ENCODE results near the gene STRN3. TPM values are rescaled to one million over a fixed set of nuclear protein-coding genes. Genes with fewer than 3 reads are reported as not detected.

STRN3 gene
- polyA plus RNA-seq, 1 donor: 36.6 TPM

- Histone ChIP-seq H3K4me1 (ENCODE audit: control insufficient read depth, insufficient read depth, low read length) (no peaks in the 10 kb centered on the region), H3K36me3 (ENCODE audit: control insufficient read depth, insufficient read depth, low read length) (peaks cover 25% of the 10 kb centered on the region), H3K27me3 (ENCODE audit: control insufficient read depth, insufficient read depth, low read length) (no peaks in the 10 kb centered on the region), H3K4me3 (ENCODE audit: low read length) (no peak overlapping the region), H3K9me3 (ENCODE audit: control insufficient read depth, low read depth, low read length) (no peaks in the 10 kb centered on the region), H3K27ac (ENCODE audit: low read length) (no peak overlapping the region)
- WGBS (ENCODE audit: insufficient coverage, low lambda C conversion rate): 100% methylated on average over 1 of the region's 2 CpGs
- no peak for DNase-seq
Measured at GRCh38 chr14:30893819-30894218, 132.4 kb downstream of the STRN3 start.

- no peaks in the 10 kb centered on the region for H3K9me3 ChIP-seq (ENCODE audit: control insufficient read depth, low read depth, low read length)
- H3K4me1 ChIP-seq (ENCODE audit: control insufficient read depth, insufficient read depth, low read length): no peaks in the 10 kb centered on the region
- no peak for DNase-seq
- no peak overlapping the region for H3K4me3 ChIP-seq (ENCODE audit: low read length)
- 67% methylated on average over 3 of the region's 4 CpGs for WGBS (ENCODE audit: insufficient coverage, low lambda C conversion rate)
- no peak overlapping the region for H3K27ac ChIP-seq (ENCODE audit: low read length)
- no peaks in the 10 kb centered on the region for H3K27me3 ChIP-seq (ENCODE audit: control insufficient read depth, insufficient read depth, low read length)
- peaks cover 3% of the 10 kb centered on the region for H3K36me3 ChIP-seq (ENCODE audit: control insufficient read depth, insufficient read depth, low read length)
Measured at GRCh38 chr14:30889244-30889594, 137.0 kb downstream of the STRN3 start.

GRCh38 chr14:30888480-30889243, 137.5 kb downstream of the STRN3 start:
- no CpG with 5 or more reads among the region's 5 CpGs for WGBS (ENCODE audit: insufficient coverage, low lambda C conversion rate)
- Histone ChIP-seq H3K27ac (ENCODE audit: low read length) (no peak overlapping the region), H3K4me3 (ENCODE audit: low read length) (no peak overlapping the region), H3K9me3 (ENCODE audit: control insufficient read depth, low read depth, low read length) (no peaks in the 10 kb centered on the region), H3K36me3 (ENCODE audit: control insufficient read depth, insufficient read depth, low read length) (peaks cover 3% of the 10 kb centered on the region), H3K4me1 (ENCODE audit: control insufficient read depth, insufficient read depth, low read length) (no peaks in the 10 kb centered on the region), H3K27me3 (ENCODE audit: control insufficient read depth, insufficient read depth, low read length) (no peaks in the 10 kb centered on the region)
- no peak for DNase-seq

- Histone ChIP-seq H3K4me3 (ENCODE audit: low read length) (no peak overlapping the region), H3K36me3 (ENCODE audit: control insufficient read depth, insufficient read depth, low read length) (no peaks in the 10 kb centered on the region), H3K9me3 (ENCODE audit: control insufficient read depth, low read depth, low read length) (no peaks in the 10 kb centered on the region), H3K4me1 (ENCODE audit: control insufficient read depth, insufficient read depth, low read length) (no peaks in the 10 kb centered on the region), H3K27ac (ENCODE audit: low read length) (no peak overlapping the region), H3K27me3 (ENCODE audit: control insufficient read depth, insufficient read depth, low read length) (no peaks in the 10 kb centered on the region)
- no peak for DNase-seq
- WGBS (ENCODE audit: insufficient coverage, low lambda C conversion rate): 80% methylated on average over 1 of the region's 7 CpGs
Measured at GRCh38 chr14:30885840-30886740, 140.1 kb downstream of the STRN3 start.

GRCh38 chr14:30884901-30885300, 141.3 kb downstream of the STRN3 start:
- no peaks in the 10 kb centered on the region for H3K27me3 ChIP-seq (ENCODE audit: control insufficient read depth, insufficient read depth, low read length)
- no peaks in the 10 kb centered on the region for H3K36me3 ChIP-seq (ENCODE audit: control insufficient read depth, insufficient read depth, low read length)
- H3K9me3 ChIP-seq (ENCODE audit: control insufficient read depth, low read depth, low read length): no peaks in the 10 kb centered on the region
- H3K27ac ChIP-seq (ENCODE audit: low read length): no peak overlapping the region
- no peaks in the 10 kb centered on the region for H3K4me1 ChIP-seq (ENCODE audit: control insufficient read depth, insufficient read depth, low read length)
- DNase-seq: no peak
- H3K4me3 ChIP-seq (ENCODE audit: low read length): no peak overlapping the region
- WGBS (ENCODE audit: insufficient coverage, low lambda C conversion rate): no CpG with 5 or more reads among the region's 3 CpGs

- Histone ChIP-seq H3K4me1 (ENCODE audit: control insufficient read depth, insufficient read depth, low read length) (no peaks in the 10 kb centered on the region), H3K27me3 (ENCODE audit: control insufficient read depth, insufficient read depth, low read length) (no peaks in the 10 kb centered on the region), H3K27ac (ENCODE audit: low read length) (no peak overlapping the region), H3K9me3 (ENCODE audit: control insufficient read depth, low read depth, low read length) (no peaks in the 10 kb centered on the region), H3K4me3 (ENCODE audit: low read length) (no peak overlapping the region), H3K36me3 (ENCODE audit: control insufficient read depth, insufficient read depth, low read length) (no peaks in the 10 kb centered on the region)
- no peak for DNase-seq
- 57% methylated on average over 1 of the region's 6 CpGs for WGBS (ENCODE audit: insufficient coverage, low lambda C conversion rate)
Measured at GRCh38 chr14:30883508-30884294, 142.5 kb downstream of the STRN3 start.

- no peak overlapping the region for H3K27ac ChIP-seq (ENCODE audit: low read length)
- H3K36me3 ChIP-seq (ENCODE audit: control insufficient read depth, insufficient read depth, low read length): no peaks in the 10 kb centered on the region
- WGBS (ENCODE audit: insufficient coverage, low lambda C conversion rate): 100% methylated on average over 1 of the region's 1 CpG
- no peak overlapping the region for H3K4me3 ChIP-seq (ENCODE audit: low read length)
- no peaks in the 10 kb centered on the region for H3K9me3 ChIP-seq (ENCODE audit: control insufficient read depth, low read depth, low read length)
- peaks cover 3% of the 10 kb centered on the region for H3K27me3 ChIP-seq (ENCODE audit: control insufficient read depth, insufficient read depth, low read length)
- DNase-seq: no peak
- H3K4me1 ChIP-seq (ENCODE audit: control insufficient read depth, insufficient read depth, low read length): no peaks in the 10 kb centered on the region
Measured at GRCh38 chr14:30882431-30882830, 143.7 kb downstream of the STRN3 start.

GRCh38 chr14:30876692-30877091, 149.5 kb downstream of the STRN3 start:
- Histone ChIP-seq H3K27me3 (ENCODE audit: control insufficient read depth, insufficient read depth, low read length) (peaks cover 52% of the 10 kb centered on the region), H3K9me3 (ENCODE audit: control insufficient read depth, low read depth, low read length) (peaks cover 9% of the 10 kb centered on the region), H3K36me3 (ENCODE audit: control insufficient read depth, insufficient read depth, low read length) (no peaks in the 10 kb centered on the region), H3K4me1 (ENCODE audit: control insufficient read depth, insufficient read depth, low read length) (peaks cover 9% of the 10 kb centered on the region), H3K4me3 (ENCODE audit: low read length) (no peak overlapping the region), H3K27ac (ENCODE audit: low read length) (no peak overlapping the region)
- no peak for DNase-seq
- no CpG with 5 or more reads among the region's 4 CpGs for WGBS (ENCODE audit: insufficient coverage, low lambda C conversion rate)

- DNase-seq: peak in 1 of 2 donors; percentile 6
- H3K36me3 ChIP-seq (ENCODE audit: control insufficient read depth, insufficient read depth, low read length): no peaks in the 10 kb centered on the region
- H3K4me3 ChIP-seq (ENCODE audit: low read length): no peak overlapping the region
- H3K9me3 ChIP-seq (ENCODE audit: control insufficient read depth, low read depth, low read length): peaks cover 9% of the 10 kb centered on the region
- H3K27me3 ChIP-seq (ENCODE audit: control insufficient read depth, insufficient read depth, low read length): peaks cover 54% of the 10 kb centered on the region
- no CpG with 5 or more reads among the region's 9 CpGs for WGBS (ENCODE audit: insufficient coverage, low lambda C conversion rate)
- H3K4me1 ChIP-seq (ENCODE audit: control insufficient read depth, insufficient read depth, low read length): peaks cover 9% of the 10 kb centered on the region
- no peak overlapping the region for H3K27ac ChIP-seq (ENCODE audit: low read length)
Measured at GRCh38 chr14:30875788-30876053, 150.5 kb downstream of the STRN3 start.

- peaks cover 54% of the 10 kb centered on the region for H3K27me3 ChIP-seq (ENCODE audit: control insufficient read depth, insufficient read depth, low read length)
- H3K36me3 ChIP-seq (ENCODE audit: control insufficient read depth, insufficient read depth, low read length): no peaks in the 10 kb centered on the region
- H3K9me3 ChIP-seq (ENCODE audit: control insufficient read depth, low read depth, low read length): peaks cover 9% of the 10 kb centered on the region
- H3K4me1 ChIP-seq (ENCODE audit: control insufficient read depth, insufficient read depth, low read length): peaks cover 9% of the 10 kb centered on the region
- no peak overlapping the region for H3K27ac ChIP-seq (ENCODE audit: low read length)
- WGBS (ENCODE audit: insufficient coverage, low lambda C conversion rate): no CpG with 5 or more reads among the region's 48 CpGs
- H3K4me3 ChIP-seq (ENCODE audit: low read length): peak overlapping the region; percentile 43
- DNase-seq: peak in 1 of 2 donors; percentile 31
Measured at GRCh38 chr14:30874999-30875787, 151.0 kb downstream of the STRN3 start.

Data from large intestine (tissue), 3 donors.